ENCODE results near the gene HMGXB3.

- no peak for TF ChIP-seq EZH2 (conservative IDR thresholded peaks at IDR 0.05; ENCODE audit: low read depth, low read length)
- TF ChIP-seq MAF1 (CRISPR knock-in tag; IDR thresholded peaks at IDR 0.05; ENCODE audit: borderline replicate concordance) = no peak
- no peak for TF ChIP-seq CTCF (CRISPR knock-in tag; IDR thresholded peaks at IDR 0.05)
- no peak for TF ChIP-seq PLSCR1 (CRISPR knock-in tag; IDR thresholded peaks at IDR 0.05; ENCODE audit: borderline replicate concordance)
- no peak for TF ChIP-seq KLF9 (CRISPR knock-in tag; IDR thresholded peaks at IDR 0.05; ENCODE audit: low read depth)
- TF ChIP-seq ZNF772 (CRISPR knock-in tag; IDR thresholded peaks at IDR 0.05) = no peak
- TF ChIP-seq ZNF75D (CRISPR knock-in tag; IDR thresholded peaks at IDR 0.05; ENCODE audit: borderline replicate concordance) = no peak
Measured at GRCh38 chr5:149966946-149967345, 33.6 kb upstream of the HMGXB3 start.
